HG02623 (cell line): ENCODE data around the gene DVL2.
A peak's percentile ranks its signal among the peaks of the same experiment; 100 is the strongest.

Experiments
- ATAC-seq: cut with Tn5 transposase; IDR thresholded peaks from one replicate; pipeline ENCODE4 v1.9.1; 2021; ENCODE audit warnings: moderate library complexity; ENCODE audit not compliant: unreplicated experiment

The DVL2 gene

DNA sequence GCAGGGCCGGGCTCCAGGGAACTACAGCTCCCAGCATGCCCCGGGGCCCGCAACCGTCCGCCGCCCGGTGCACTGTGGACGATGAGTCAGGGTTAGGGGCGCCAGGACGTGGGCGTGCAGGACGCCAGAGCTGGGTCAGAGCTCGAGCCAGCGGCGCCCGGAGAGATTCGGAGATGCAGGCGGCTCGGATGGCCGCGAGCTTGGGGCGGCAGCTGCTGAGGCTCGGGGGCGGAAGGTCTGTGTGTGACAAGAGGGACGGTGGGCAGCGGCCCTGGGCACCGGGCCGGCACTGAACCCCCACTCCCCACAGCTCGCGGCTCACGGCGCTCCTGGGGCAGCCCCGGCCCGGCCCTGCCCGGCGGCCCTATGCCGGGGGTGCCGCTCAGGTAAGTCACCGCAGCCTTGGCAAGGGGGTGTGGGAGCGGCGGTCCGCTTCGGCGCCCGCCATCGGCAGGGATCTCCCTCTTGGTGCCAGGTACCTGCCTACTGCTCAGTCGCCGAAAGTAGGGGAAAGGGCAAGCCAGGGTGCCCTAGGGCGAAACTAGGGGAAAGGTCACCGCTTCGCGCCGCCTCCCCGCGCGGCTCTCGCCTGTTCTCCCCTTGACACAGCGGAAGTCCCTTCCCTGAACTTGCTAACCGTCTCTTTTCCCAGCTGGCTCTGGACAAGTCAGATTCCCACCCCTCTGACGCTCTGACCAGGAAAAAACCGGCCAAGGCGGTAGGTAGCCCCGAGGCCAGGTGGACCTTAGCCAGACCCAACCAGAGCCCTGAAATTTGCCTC, 14.3 kb downstream of the DVL2 start, which contains the start of the genes ACADVL and DLG4:
Gene ACADVL (plus strand): TSS at position 127 of the 781 bp plus-strand sequence. CDS start 47 bp downstream, at position 174.
Gene DLG4 (minus strand): TSS at position 25 of the 781 bp plus-strand sequence.
- peak; percentile 45 for ATAC-seq

- ATAC-seq: no peak
These were observed 15.0 kb downstream of the DVL2 start for GRCh38 chr17:7219229-7219811.

- ATAC-seq: no peak
These were observed 15.6 kb downstream of the DVL2 start for GRCh38 chr17:7218758-7219157.

- no peak for ATAC-seq
These were observed 16.2 kb downstream of the DVL2 start for GRCh38 chr17:7218166-7218565.

GRCh38 chr17:7217113-7217987, 17.0 kb downstream of the DVL2 start:
- ATAC-seq: no peak

- no peak for ATAC-seq
These were observed 17.8 kb downstream of the DVL2 start for GRCh38 chr17:7216242-7217112.

GRCh38 chr17:7215652-7216180, 18.6 kb downstream of the DVL2 start:
- ATAC-seq: no peak

- ATAC-seq: no peak
These were observed 19.1 kb downstream of the DVL2 start for GRCh38 chr17:7215136-7215638.

DNA sequence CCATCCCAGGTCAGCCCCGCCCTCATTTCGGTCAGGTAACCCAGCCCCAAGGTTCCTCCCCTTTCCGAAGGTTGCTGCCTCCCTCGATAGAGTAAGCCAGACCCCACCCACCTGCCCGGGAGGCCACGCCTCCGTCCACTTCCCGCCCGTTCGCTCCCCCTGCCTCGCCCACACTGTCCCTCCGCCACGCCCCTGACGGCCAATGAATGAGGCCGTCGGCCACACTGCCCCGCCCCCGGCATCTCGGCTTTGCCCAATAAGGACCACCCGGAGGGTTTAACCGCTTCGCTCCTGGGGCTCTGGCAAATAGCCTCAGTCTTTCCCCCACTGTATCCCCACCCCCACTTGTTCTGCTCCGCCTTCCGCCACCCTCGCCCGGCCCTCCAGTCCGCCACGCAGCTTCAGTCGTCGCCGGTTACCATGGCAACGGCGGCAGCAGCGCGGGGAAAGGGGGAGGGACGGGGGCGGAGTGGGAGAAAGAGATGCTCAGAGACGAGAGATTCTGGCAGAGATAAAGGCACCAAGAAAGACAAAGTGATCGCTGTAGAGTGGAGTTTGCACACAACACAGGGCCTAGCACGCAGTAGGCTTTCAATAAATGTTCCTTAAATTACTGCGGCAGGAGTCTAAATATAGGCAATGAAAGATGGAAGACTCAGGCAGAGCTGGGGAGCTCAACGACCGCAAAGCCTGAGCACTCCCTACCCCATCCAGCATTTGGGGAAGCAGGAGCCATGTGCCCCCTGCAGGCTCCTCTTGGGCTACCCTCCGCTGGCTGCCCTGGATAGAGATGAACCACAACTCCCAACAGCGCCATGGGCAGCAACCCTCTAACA, 19.8 kb downstream of the DVL2 start:
- peak; percentile 84 for ATAC-seq

GRCh38 chr17:7213895-7214299, 20.4 kb downstream of the DVL2 start:
- ATAC-seq: no peak

DNA sequence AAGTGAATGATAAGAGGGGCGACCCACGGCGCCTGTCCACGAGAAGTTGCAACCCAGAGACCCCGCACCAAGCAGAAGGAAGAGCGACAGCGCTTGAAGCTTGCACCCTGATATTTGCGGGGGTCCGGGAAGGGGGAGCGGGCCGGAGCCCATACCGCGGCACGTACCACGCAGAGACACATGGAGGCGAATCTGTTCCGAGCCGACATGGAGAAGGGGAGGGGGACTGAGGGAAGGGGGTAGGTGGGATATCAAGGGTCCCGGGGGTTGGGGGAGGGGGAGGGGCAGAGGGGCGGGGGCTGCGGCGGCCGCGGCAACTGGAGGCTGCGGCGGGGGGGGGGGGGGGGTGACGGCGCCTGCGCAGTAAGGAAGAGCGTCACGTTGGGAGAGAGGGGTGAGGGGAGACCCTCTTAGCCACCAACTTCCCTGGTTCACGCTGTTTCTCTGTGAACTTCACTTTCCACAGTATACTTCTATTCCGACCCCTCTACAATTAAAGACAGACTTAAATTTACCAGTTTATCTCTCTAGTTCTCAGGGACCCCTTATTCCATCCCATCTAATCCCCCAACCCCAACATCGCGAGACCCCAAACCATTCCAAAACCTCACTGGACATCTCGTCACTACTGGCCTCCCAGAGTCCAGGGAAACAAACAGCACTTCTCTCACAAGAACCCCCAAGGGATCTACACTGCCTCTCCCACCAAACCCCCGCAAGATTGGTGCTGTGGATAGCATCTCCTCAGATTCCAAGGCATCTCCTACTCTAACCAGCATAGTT, 22.6 kb downstream of the DVL2 start:
- ATAC-seq: no peak

DNA sequence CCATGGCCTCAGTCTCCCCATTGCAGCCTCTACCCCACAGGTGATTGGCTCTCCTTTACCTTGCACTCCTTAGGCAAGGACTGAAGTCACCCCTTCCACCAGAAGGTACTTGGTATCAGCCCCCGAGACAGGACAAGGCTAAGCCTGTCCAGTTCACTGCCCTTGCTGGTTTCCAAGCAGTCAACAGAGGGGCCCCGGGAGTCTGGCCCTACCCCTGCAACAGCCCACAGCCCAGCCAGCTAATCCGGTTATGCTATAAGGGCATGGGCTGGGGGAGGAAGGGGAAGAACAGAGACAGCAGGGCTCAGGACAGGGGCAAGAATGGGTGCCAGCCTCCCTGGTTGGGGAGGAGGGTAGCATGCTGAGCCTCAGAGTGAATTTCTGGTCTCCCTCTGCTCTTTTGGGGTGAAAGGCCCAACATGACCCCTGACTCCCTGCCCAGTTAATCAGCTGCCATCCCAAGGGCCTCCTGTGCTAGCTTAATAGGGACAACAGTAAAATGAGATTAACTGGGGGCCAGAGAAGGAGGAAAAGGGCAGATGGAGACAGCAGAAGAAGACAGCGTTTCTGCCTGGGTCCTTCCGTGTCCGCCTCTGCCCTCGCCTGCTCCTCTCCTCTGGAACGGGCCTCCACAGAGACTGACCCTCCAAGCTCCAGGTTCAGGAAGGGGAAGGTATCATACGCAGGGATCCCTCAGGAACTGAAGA, 25.4 kb downstream of the DVL2 start:
- ATAC-seq: no peak

DNA sequence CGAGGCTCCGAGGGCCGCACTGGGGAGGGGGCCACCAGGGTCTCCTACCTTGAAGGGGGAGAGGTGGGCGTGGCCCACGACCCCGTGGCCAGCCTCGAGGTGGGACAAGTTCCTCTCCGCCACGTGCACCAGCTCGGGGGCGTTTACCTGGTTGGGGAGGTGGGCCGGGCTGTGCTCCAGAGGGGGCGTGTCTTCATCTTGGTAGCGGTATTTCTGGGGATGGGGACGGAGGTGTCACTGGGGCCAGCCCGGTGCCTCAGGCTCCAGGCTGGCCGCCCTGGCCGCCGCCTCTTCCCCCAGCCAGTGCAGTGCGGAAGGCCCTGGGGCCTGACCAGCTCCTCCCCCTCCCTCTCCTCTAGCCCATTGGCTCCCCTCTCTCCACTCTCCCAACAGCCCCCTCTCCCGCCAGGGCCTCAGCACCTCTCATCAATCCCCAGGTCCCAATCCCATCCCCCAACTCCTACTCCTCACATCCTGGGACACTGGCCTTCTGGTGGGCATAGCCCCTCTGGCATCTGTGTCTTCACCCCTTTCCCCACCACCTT, 26.2 kb downstream of the DVL2 start:
- no peak for ATAC-seq

DNA sequence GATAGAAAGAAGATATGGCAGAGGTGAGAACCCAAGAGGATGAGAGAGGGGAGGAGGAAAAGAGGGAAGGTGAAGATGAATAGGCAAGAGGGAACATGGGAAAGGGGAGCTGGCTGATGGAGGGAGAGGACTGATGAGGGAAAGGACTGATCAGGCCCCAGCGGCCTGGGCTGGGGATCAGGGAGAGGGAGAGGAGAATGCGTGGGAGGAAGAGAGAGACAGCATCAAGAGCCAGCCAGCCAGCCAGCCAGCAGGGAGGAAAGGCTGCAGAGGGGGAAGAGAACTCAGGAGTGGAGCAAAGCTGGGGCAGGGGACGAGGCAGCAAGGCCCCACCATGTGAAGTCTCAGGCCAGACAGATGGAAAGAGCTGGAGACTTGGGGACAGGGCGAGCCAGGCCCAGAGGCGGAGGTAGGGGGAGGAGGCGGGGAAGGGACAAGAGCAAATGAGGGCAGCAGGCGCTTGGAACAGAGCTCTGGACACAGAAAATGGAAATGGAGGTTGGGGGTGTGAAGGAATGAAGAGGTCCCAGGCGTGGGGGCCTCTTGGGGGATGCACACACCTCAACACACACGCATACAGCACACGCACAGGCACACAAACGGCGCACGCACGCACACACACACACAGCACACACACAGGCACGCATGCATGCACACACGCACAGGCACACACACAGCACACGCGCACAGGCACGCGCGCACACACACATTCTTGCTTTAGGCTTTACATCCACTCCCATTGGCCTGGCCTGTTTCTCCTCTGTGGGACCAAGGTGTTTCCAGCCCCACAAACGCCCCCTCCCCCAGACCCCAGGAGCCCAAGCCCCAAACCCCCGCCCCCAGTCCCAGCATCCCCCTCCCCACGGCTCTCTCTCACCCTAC, 27.0 kb downstream of the DVL2 start:
- no peak for ATAC-seq

DNA sequence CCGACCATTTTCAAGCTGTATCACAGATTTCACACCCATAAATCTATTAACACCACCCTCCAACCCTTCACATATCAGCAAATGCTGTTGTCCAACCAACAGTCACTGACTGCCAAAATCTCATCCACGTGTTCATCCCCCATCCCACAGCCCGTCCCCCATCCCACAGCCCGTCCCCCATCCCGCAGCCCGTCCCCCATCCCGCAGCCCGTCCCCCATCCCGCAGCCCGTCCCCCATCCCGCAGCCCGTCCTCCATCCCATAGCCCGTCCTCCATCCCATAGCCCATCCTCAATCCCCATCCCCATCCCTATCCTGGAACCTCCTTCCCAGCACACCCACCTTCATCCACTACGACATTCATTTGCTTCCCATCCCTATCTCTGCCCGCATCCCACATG, 28.8 kb downstream of the DVL2 start:
- no peak for ATAC-seq

DNA sequence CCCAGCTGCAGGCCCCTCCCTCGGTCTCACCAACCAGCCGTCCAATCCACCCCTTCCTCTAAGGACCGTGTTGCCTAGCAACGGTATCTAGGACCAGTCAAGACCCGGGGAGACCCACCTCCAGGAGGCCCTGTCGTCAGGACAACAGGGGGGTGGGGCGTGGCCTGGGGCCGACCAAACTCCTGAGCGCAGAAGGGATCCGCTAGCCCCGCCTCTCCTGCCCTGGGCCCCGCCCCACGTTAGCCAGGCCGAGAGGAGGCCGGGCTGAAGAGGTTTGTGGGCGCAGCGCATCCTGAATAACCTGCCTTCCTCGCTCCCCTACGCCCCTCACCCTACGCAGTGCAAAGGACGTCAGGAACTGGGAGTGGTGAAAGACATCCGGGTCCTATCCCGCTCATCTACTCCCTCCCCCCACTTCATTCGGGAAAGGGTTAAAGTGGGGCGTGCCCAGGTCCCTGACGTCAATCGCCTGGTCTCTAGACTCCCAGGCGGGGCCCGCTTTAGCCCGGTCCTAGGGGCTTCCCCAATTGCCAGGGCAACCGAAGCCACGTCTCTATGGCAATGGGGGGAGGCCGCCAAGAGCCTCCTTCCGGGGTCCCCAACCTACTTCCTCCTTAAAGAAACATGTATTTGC, 29.4 kb downstream of the DVL2 start:
- ATAC-seq: peak; percentile 80
